ENCODE data around the gene MRPL28. TPM values are rescaled to one million over a fixed set of nuclear protein-coding genes. Genes with fewer than 3 reads are reported as not detected.
"Not testable (repeated sequence)": the region's sequence is repeated elsewhere in the genome, so short reads cannot be mapped to it uniquely, and the experiment has no call there.

MRPL28 gene
- total RNA-seq = 10 to 100 TPM; 94.6 to 97.6 TPM

GRCh38 chr16:370443-370842 is at the start of gene MRPL28:
Gene MRPL28 (minus strand): TSS chr16:370538. CDS start chr16:370218, 320 bp downstream.
- POLR2A ChIA-PET = no interaction called here
- CTCF ChIA-PET = interaction anchor here (1.3 to 1.5 kb wide), 2 partner anchors 9 to 16 kb away, joined by 6 to 7 read pairs; no protein-coding TSS in a partner anchor

- CTCF ChIA-PET, POLR2A ChIA-PET: not testable (repeated sequence)
Observed at GRCh38 chr16:415170-415498, 44.8 kb upstream of the MRPL28 start.

GRCh38 chr16:414395-415169 is 44.2 kb upstream of the MRPL28 start:
- ChIA-PET POLR2A (no interaction called here), CTCF (no interaction called here)

- CTCF ChIA-PET = no interaction called here
- POLR2A ChIA-PET = no interaction called here
Observed at GRCh38 chr16:411576-412265, 41.4 kb upstream of the MRPL28 start.

- CTCF ChIA-PET = no interaction called here
- POLR2A ChIA-PET = no interaction called here
Observed at GRCh38 chr16:410516-411178, 40.3 kb upstream of the MRPL28 start.

- ChIA-PET CTCF (no interaction called here), POLR2A (interaction anchor here (0.6 kb wide), 1 partner anchor 21 kb away, joined by 3 read pairs; no protein-coding TSS in a partner anchor)
Observed at GRCh38 chr16:407253-407652, 36.9 kb upstream of the MRPL28 start.

- ChIA-PET POLR2A (no interaction called here), CTCF (interaction anchor here (1.1 kb wide), 1 partner anchor 22 kb away, joined by 3 read pairs; no protein-coding TSS in a partner anchor)
Observed at GRCh38 chr16:405548-406506, 35.5 kb upstream of the MRPL28 start.

GRCh38 chr16:404971-405486 is 34.7 kb upstream of the MRPL28 start:
- CTCF ChIA-PET = interaction anchor here (1.1 kb wide), 1 partner anchor 22 kb away, joined by 3 read pairs; no protein-coding TSS in a partner anchor
- POLR2A ChIA-PET = no interaction called here

- ChIA-PET POLR2A (interaction anchor here (0.8 to 1.1 kb wide), 2 partner anchors 25 to 124 kb away, joined by 3 read pairs; no protein-coding TSS in a partner anchor), CTCF (interaction anchor here (0.6 to 2.1 kb wide), 6 partner anchors 9 to 284 kb away, joined by 3 to 5 read pairs (median 4); partner anchors contain the start of gene RAB11FIP3)
Observed at GRCh38 chr16:401468-402348, 31.4 kb upstream of the MRPL28 start, which contains the start of gene DECR2. Gene DECR2 (plus strand): TSS chr16:401885. CDS start chr16:401964, 79 bp downstream.

- POLR2A ChIA-PET = no interaction called here
- CTCF ChIA-PET = interaction anchor here (1.2 to 2.1 kb wide), 3 partner anchors 8 to 283 kb away, joined by 3 to 5 read pairs (median 4); no protein-coding TSS in a partner anchor
Observed at GRCh38 chr16:400061-400591, 29.8 kb upstream of the MRPL28 start.

- POLR2A ChIA-PET = no interaction called here
Observed at GRCh38 chr16:399340-400019, 29.1 kb upstream of the MRPL28 start.

GRCh38 chr16:398561-399339 is 28.4 kb upstream of the MRPL28 start:
- POLR2A ChIA-PET = interaction anchor here (1.0 kb wide), 1 partner anchor 26 kb away, joined by 3 read pairs; the partner anchor contains the start of gene RAB11FIP3

More at GRCh38 chr16:399340-400019, 29.1 kb upstream of the MRPL28 start:
- CTCF ChIA-PET = interaction anchor here (1.8 to 2.1 kb wide), 2 partner anchors 9 to 282 kb away, joined by 3 to 4 read pairs; no protein-coding TSS in a partner anchor

GRCh38 chr16:397736-398332 is 27.5 kb upstream of the MRPL28 start:
- ChIA-PET POLR2A (interaction anchor here (1.0 kb wide), 1 partner anchor 27 kb away, joined by 3 read pairs; the partner anchor contains the start of gene RAB11FIP3), CTCF (no interaction called here)

More at GRCh38 chr16:398561-399339, 28.4 kb upstream of the MRPL28 start:
- CTCF ChIA-PET = no interaction called here

GRCh38 chr16:397135-397661 is 26.9 kb upstream of the MRPL28 start, which contains the start of gene NME4:
Gene NME4 (plus strand): TSS chr16:397199. CDS start chr16:397223, 24 bp downstream.
- CTCF ChIA-PET = no interaction called here
- POLR2A ChIA-PET = no interaction called here

GRCh38 chr16:396605-397004 is 26.3 kb upstream of the MRPL28 start:
- ChIA-PET CTCF (interaction anchor here (0.6 kb wide), 1 partner anchor 91 kb away, joined by 3 read pairs; no protein-coding TSS in a partner anchor), POLR2A (no interaction called here)
